ENCODE data around the gene SH2B3.

The SH2B3 gene

DNA sequence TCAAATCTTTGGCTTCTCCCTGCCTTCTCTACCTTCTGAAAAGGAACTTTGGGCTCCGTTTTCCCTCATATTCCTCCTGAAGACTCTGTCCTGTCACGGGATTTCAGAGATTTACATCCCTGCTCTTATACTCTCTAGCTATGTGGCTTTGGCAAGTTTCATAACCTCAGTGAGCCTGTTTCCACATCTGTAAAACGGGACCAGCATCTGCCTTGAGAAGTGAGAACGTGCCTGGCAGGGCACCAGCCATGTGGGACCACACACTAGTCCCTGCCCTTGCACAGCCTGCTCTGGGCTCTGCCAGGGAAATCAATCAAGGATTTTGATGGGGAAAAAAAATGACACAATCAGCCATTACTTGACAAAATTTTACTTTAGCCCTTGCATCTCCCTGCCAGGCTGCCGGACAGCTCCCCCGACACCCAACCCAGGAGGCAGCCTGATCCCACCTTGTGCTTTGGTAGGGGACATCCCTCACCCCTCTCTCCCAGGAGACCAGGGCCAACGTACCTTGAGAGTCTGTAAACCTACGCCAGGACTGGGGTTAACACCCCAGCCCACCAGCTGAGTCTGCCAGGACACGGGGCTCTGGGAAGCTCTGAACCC, 45.3 kb upstream of the SH2B3 start:
- Histone ChIP-seq H3K9me3 (replicated peaks; ENCODE audit: insufficient read depth, low read length) (no peaks in the 10 kb centered on the region), H3K4me1 (ENCODE audit: low read length) (no peaks in the 10 kb centered on the region), H3K79me2 (ENCODE audit: low read length) (no peaks in the 10 kb centered on the region), H4K20me1 (ENCODE audit: insufficient read depth, low read length) (no peaks in the 10 kb centered on the region), H2AFZ (ENCODE audit: low read length) (no peak overlapping the region), H3K27me3 (replicated peaks; ENCODE audit: insufficient read depth, low read length) (no peaks in the 10 kb centered on the region), H3K4me2 (ENCODE audit: low read depth, low read length) (no peak overlapping the region), H3K36me3 (replicated peaks; ENCODE audit: insufficient read depth, low read length) (no peaks in the 10 kb centered on the region), H3K27ac (ENCODE audit: low read length) (no peak overlapping the region), H3K9me2 (replicated peaks; ENCODE audit: insufficient read depth, low read length) (no peaks in the 10 kb centered on the region), H3F3A (ENCODE audit: insufficient read depth, low read length) (no peaks in the 10 kb centered on the region), H3K9ac (ENCODE audit: low read length) (no peak overlapping the region), H3K4me3 (ENCODE audit: low read length) (no peak overlapping the region)
- no peak for DNase-seq
- TF ChIP-seq, protein P1, sequence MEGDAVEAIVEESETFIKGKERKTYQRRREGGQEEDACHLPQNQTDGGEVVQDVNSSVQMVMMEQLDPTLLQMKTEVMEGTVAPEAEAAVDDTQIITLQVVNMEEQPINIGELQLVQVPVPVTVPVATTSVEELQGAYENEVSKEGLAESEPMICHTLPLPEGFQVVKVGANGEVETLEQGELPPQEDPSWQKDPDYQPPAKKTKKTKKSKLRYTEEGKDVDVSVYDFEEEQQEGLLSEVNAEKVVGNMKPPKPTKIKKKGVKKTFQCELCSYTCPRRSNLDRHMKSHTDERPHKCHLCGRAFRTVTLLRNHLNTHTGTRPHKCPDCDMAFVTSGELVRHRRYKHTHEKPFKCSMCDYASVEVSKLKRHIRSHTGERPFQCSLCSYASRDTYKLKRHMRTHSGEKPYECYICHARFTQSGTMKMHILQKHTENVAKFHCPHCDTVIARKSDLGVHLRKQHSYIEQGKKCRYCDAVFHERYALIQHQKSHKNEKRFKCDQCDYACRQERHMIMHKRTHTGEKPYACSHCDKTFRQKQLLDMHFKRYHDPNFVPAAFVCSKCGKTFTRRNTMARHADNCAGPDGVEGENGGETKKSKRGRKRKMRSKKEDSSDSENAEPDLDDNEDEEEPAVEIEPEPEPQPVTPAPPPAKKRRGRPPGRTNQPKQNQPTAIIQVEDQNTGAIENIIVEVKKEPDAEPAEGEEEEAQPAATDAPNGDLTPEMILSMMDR (IDR thresholded peaks at IDR 0.05; ENCODE audit: low read length), result no peak
- TF ChIP-seq EZH2phosphoT487 (IDR thresholded peaks at IDR 0.05; ENCODE audit: low read length) (no peak), EZH2 (optimal IDR thresholded peaks at IDR 0.05; ENCODE audit: low read depth, low read length) (no peak)

DNA sequence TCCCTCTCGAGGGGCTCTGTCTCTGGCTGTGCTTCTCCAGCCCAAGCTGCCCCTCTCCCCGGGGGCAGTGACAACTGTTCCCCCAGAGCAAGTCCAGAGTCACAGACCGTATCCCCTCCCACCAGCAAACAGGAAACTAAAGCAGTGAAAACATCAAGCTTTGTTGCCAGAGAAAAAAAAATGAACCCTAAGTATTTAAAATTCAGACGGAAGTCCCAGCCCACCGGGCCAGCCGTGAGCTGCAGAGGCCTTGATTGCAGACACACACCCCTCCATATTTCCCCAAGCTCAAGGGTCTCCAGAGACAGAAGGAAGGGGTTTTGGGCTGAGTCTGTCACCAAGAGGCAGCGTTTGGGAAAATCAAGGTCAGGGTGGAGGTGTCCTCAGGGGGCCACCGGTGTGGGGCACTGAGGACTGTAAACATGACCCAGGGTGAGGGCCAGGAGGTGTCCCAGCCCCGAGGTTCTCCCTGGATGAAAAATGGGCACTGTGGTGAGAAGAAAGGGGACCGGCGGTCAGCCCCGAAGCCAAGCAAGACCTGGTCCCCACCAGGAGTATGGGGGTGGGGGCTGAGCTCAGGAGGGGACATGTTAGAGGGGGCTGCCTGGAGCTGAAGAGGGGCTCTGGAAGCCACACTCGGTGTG, 44.5 kb upstream of the SH2B3 start:
- no peak for DNase-seq
- Histone ChIP-seq H3K9me3 (replicated peaks; ENCODE audit: insufficient read depth, low read length) (no peaks in the 10 kb centered on the region), H3K36me3 (replicated peaks; ENCODE audit: insufficient read depth, low read length) (no peaks in the 10 kb centered on the region), H3F3A (ENCODE audit: insufficient read depth, low read length) (no peaks in the 10 kb centered on the region), H3K27me3 (replicated peaks; ENCODE audit: insufficient read depth, low read length) (no peaks in the 10 kb centered on the region), H3K4me1 (ENCODE audit: low read length) (no peaks in the 10 kb centered on the region), H3K4me2 (ENCODE audit: low read depth, low read length) (no peak overlapping the region), H3K4me3 (ENCODE audit: low read length) (no peak overlapping the region), H3K79me2 (ENCODE audit: low read length) (no peaks in the 10 kb centered on the region), H2AFZ (ENCODE audit: low read length) (no peak overlapping the region), H3K9ac (ENCODE audit: low read length) (no peak overlapping the region), H3K27ac (ENCODE audit: low read length) (no peak overlapping the region), H4K20me1 (ENCODE audit: insufficient read depth, low read length) (no peaks in the 10 kb centered on the region), H3K9me2 (replicated peaks; ENCODE audit: insufficient read depth, low read length) (no peaks in the 10 kb centered on the region)
- no peak for TF ChIP-seq EZH2phosphoT487 (IDR thresholded peaks at IDR 0.05; ENCODE audit: low read length)
- TF ChIP-seq, protein P1 (IDR thresholded peaks at IDR 0.05; ENCODE audit: low read length), result no peak
- TF ChIP-seq EZH2 (optimal IDR thresholded peaks at IDR 0.05; ENCODE audit: low read depth, low read length), result no peak

DNA sequence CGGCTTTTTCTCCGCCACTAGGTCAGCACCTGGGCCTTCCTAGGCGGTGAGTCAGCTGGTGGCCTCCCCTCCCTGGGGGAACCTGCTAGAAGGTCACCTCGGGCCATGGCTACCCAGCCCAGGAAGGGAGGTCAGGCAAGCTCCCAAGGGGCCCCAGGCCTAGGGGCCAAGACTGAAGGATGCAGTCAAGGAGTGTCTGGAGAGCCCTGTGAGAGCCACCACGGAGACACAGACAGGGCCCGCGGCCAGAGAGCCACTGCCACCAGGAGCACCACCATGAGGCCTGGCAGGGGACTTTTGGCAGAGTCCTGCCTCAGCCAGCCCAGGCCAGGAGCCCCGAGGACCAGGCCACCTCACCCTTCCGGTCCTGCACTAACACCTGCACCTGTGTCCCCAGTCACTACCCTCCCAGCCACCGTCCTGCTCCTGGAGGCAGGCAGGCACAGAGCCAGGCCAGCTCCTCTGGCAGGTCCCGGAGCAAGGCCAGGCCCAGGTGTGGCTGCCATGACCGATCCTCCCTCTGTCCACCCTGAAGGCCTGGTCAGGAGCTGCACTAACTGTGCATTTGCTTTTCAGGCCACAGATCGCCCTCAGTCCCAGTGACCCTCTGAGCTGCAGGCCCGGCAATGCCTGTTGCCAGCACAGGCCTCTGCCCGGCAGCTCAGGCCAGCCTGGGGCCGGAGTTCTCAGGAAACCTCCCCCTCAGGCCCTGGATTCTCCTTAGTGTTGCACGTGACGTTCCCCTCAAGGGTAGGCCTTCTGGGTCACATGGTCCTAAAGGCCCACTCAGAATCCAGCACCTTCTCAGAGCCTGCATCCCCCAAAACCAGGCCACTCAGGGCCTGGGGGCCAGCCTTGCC, 43.8 kb upstream of the SH2B3 start:
- no peak overlapping the region for H2AFZ ChIP-seq (ENCODE audit: low read length)
- no peaks in the 10 kb centered on the region for H3K4me1 ChIP-seq (ENCODE audit: low read length)
- H3K9ac ChIP-seq (ENCODE audit: low read length), result no peak overlapping the region
- no peaks in the 10 kb centered on the region for H3K36me3 ChIP-seq (replicated peaks; ENCODE audit: insufficient read depth, low read length)
- H3K9me3 ChIP-seq (replicated peaks; ENCODE audit: insufficient read depth, low read length), result no peaks in the 10 kb centered on the region
- H3K27ac ChIP-seq (ENCODE audit: low read length), result no peak overlapping the region
- H3K79me2 ChIP-seq (ENCODE audit: low read length), result no peaks in the 10 kb centered on the region
- H3K27me3 ChIP-seq (replicated peaks; ENCODE audit: insufficient read depth, low read length), result no peaks in the 10 kb centered on the region
- no peaks in the 10 kb centered on the region for H4K20me1 ChIP-seq (ENCODE audit: insufficient read depth, low read length)
- no peaks in the 10 kb centered on the region for H3F3A ChIP-seq (ENCODE audit: insufficient read depth, low read length)
- TF ChIP-seq EZH2 (optimal IDR thresholded peaks at IDR 0.05; ENCODE audit: low read depth, low read length) (no peak), EZH2phosphoT487 (IDR thresholded peaks at IDR 0.05; ENCODE audit: low read length) (no peak)
- TF ChIP-seq, protein P1 (IDR thresholded peaks at IDR 0.05; ENCODE audit: low read length), result no peak
- H3K9me2 ChIP-seq (replicated peaks; ENCODE audit: insufficient read depth, low read length), result no peaks in the 10 kb centered on the region
- no peak overlapping the region for H3K4me2 ChIP-seq (ENCODE audit: low read depth, low read length)
- no peak for DNase-seq
- no peak overlapping the region for H3K4me3 ChIP-seq (ENCODE audit: low read length)
